Iris pigment epithelial cell (primary cell): Measurements from ENCODE around the gene SEC24D.

Source experiments
- DNase-seq: peaks from one replicate; pipeline ENCODE4 v3.0.0-alpha.2; 2011; ENCODE audit warnings: low read depth

SEC24D gene

GRCh38 chr4:118752551-118752950 is 83.4 kb downstream of the SEC24D start:
- DNase-seq: peak; percentile 56

- peak; percentile 90 for DNase-seq
Observed at GRCh38 chr4:118751629-118752323, 84.2 kb downstream of the SEC24D start.

- DNase-seq: no peak
Observed at GRCh38 chr4:118749347-118749988, 86.5 kb downstream of the SEC24D start.

- no peak for DNase-seq
Observed at GRCh38 chr4:118746251-118746919, 89.5 kb downstream of the SEC24D start.

GRCh38 chr4:118745357-118745756 is 90.6 kb downstream of the SEC24D start:
- DNase-seq: peak; percentile 75

GRCh38 chr4:118743867-118744266 is 92.1 kb downstream of the SEC24D start:
- DNase-seq: peak; percentile 71

- peak; percentile 56 for DNase-seq
Observed at GRCh38 chr4:118742050-118742449, 93.9 kb downstream of the SEC24D start.

GRCh38 chr4:118741301-118741855 is 94.5 kb downstream of the SEC24D start:
- DNase-seq: peak; percentile 81

- no peak for DNase-seq
Observed at GRCh38 chr4:118740869-118741268, 95.1 kb downstream of the SEC24D start.

- DNase-seq: no peak
Observed at GRCh38 chr4:118739022-118739713, 96.8 kb downstream of the SEC24D start.

- no peak for DNase-seq
Observed at GRCh38 chr4:118738090-118738489, 97.8 kb downstream of the SEC24D start.

- DNase-seq: no peak
Observed at GRCh38 chr4:118736900-118737299, 99.0 kb downstream of the SEC24D start.

GRCh38 chr4:118734491-118735205 is 101.3 kb downstream of the SEC24D start:
- peak; percentile 69 for DNase-seq

- peak; percentile 73 for DNase-seq
Observed at GRCh38 chr4:118732591-118733330, 103.2 kb downstream of the SEC24D start.

GRCh38 chr4:118730683-118731082 is 105.2 kb downstream of the SEC24D start:
- peak; percentile 52 for DNase-seq

- peak; percentile 95 for DNase-seq
Observed at GRCh38 chr4:118729287-118730286, 106.3 kb downstream of the SEC24D start.

- DNase-seq: peak; percentile 58
Observed at GRCh38 chr4:118727360-118727759, 108.6 kb downstream of the SEC24D start.

GRCh38 chr4:118723369-118723768 is 112.6 kb downstream of the SEC24D start:
- no peak for DNase-seq

- no peak for DNase-seq
Observed at GRCh38 chr4:118721752-118722151, 114.2 kb downstream of the SEC24D start.
